ENCODE measurements around the gene FER1L5.
A peak's percentile ranks its signal among the peaks of the same experiment; 100 is the strongest.

Gene FER1L5

GRCh38 chr2:96734880-96735583, 92.5 kb downstream of the FER1L5 start:
- no peak for DNase-seq (ENCODE audit: low read depth)
- TF ChIP-seq, protein P1, sequence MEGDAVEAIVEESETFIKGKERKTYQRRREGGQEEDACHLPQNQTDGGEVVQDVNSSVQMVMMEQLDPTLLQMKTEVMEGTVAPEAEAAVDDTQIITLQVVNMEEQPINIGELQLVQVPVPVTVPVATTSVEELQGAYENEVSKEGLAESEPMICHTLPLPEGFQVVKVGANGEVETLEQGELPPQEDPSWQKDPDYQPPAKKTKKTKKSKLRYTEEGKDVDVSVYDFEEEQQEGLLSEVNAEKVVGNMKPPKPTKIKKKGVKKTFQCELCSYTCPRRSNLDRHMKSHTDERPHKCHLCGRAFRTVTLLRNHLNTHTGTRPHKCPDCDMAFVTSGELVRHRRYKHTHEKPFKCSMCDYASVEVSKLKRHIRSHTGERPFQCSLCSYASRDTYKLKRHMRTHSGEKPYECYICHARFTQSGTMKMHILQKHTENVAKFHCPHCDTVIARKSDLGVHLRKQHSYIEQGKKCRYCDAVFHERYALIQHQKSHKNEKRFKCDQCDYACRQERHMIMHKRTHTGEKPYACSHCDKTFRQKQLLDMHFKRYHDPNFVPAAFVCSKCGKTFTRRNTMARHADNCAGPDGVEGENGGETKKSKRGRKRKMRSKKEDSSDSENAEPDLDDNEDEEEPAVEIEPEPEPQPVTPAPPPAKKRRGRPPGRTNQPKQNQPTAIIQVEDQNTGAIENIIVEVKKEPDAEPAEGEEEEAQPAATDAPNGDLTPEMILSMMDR (IDR thresholded peaks at IDR 0.05; ENCODE audit: control insufficient read depth, insufficient read depth, low read depth, low read length, missing control alignments): no peak

DNA sequence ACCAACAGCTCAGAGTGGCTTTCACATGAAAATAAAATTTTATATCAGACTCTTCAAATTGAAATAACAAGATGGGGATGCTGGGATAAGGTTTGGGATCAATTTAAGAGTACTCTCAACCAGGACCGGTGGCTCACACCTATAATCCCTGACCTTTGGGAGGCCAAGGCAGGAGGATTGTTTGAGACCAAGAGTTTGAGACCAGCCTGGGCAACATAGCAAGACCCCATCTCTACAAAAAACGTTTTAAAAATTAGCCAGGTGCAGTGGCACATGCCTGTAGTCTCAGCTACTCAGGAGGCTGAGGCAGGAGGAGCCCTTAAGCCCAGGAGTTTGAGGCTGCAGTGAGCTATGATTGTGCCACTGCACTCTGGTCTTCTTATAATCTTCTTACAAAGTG, 94.7 kb downstream of the FER1L5 start:
- TF ChIP-seq, protein P1 (IDR thresholded peaks at IDR 0.05; ENCODE audit: control insufficient read depth, insufficient read depth, low read depth, low read length, missing control alignments): no peak
- no peak for DNase-seq (ENCODE audit: low read depth)
- no peak overlapping the region for H3K4me3 ChIP-seq (ENCODE audit: control insufficient read depth, low read depth, low read length)

More at GRCh38 chr2:96734880-96735583, 92.5 kb downstream of the FER1L5 start:
- H3K4me3 ChIP-seq (ENCODE audit: control insufficient read depth, low read depth, low read length): no peak overlapping the region

DNA sequence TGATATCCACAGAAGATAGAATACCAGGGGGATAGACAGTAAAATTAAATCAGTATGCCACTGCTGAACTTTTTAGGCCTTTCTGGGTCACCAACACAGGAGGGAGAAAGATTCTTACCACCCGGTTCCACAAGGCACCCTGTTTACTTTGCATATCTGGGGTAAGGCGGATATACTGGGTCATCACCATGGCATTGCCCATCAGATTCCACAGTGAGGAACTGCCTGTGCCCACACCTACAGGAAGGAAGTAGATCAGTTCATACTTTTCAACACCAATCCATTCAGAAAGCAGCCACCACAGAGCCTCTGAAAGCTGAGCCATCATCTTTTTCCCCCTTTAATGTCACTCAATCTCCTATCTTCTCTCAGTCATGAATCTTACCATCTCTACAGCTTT, 95.3 kb downstream of the FER1L5 start:
- DNase-seq (ENCODE audit: low read depth): no peak
- H3K4me3 ChIP-seq (ENCODE audit: control insufficient read depth, low read depth, low read length): no peak overlapping the region
- TF ChIP-seq, protein P1 (IDR thresholded peaks at IDR 0.05; ENCODE audit: control insufficient read depth, insufficient read depth, low read depth, low read length, missing control alignments): no peak

DNA sequence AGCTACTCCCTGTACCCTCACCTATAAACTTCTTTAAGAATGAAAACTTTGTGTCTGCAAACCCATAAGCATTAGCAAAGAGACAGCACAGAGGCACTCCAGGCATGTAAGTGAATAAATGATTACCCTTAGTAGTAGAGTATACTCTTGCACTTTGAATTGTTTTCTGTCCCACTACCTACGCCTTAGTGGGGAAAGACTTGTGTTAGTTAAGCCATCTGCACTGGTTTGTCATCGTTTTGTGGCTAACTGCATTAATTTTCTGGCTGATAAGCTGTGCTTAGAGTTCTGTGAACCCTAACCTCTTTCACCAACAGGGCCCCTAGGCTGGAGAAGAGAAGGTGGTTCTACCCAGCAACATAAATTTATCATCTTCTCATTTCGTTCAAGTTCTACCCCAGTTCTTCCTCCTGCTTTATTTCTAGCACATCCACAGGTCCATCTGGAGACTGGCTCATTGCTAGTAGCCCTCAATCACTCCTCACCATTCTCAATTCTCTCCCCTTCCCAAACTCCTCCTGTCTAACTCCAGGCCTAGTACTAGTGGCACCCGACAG, 96.6 kb downstream of the FER1L5 start:
- TF ChIP-seq, protein P1 (IDR thresholded peaks at IDR 0.05; ENCODE audit: control insufficient read depth, insufficient read depth, low read depth, low read length, missing control alignments): no peak
- no peak for DNase-seq (ENCODE audit: low read depth)
- H3K4me3 ChIP-seq (ENCODE audit: control insufficient read depth, low read depth, low read length): peak overlapping the region; percentile 80

- TF ChIP-seq, protein P1 (IDR thresholded peaks at IDR 0.05; ENCODE audit: control insufficient read depth, insufficient read depth, low read depth, low read length, missing control alignments): no peak
- peak within 1 kb of the TSS; percentile 80 for H3K4me3 ChIP-seq (ENCODE audit: control insufficient read depth, low read depth, low read length)
- peak; percentile 90 for DNase-seq (ENCODE audit: low read depth)
Measured at GRCh38 chr2:96739633-96740428, 97.3 kb downstream of the FER1L5 start, which contains the start of gene LMAN2L. TSS of gene LMAN2L (minus strand) at chr2:96740064. CDS start at chr2:96740040, 24 bp downstream.

DNA sequence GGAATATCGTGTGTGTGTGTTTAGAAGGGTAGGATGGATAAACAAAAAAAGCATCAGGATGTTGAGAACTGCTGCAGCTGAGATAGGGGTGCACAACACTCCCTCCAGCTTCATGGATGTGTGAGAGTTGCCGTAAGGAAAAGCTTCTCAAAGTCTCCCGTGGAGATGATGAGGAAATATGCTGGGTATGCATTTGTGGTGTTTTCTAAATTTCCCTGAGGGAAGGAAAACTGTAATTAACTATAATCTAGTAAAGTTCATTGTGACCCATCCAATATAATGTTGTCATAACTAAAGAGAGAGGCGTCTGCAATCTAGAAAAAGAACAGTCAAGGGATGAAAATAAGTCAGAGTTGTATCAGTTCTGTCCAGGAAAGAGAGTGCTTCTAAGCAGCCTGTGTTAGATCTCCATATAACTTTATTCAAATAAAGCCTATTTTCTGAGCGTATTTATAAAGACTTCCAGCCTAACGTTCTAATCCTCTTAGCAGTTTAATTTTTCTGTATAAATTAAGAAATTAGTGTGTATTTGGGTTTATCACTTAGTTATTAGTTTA, 104.6 kb downstream of the FER1L5 start:
- H3K4me3 ChIP-seq (ENCODE audit: control insufficient read depth, low read depth, low read length): no peak overlapping the region
- DNase-seq (ENCODE audit: low read depth): no peak
- TF ChIP-seq, protein P1 (IDR thresholded peaks at IDR 0.05; ENCODE audit: control insufficient read depth, insufficient read depth, low read depth, low read length, missing control alignments): no peak

All from AG09309 (cell line).